GM12865 (cell line): Measurements from ENCODE around the gene RTEL1.
"Not testable (repeated sequence)": the region's sequence is repeated elsewhere in the genome, so short reads cannot be mapped to it uniquely, and the experiment has no call there.

Experiments used
- DNase-seq: peaks from one replicate; pipeline ENCODE4 v3.0.0; 2010; ENCODE audit warnings: low read depth
- H3K4me3 ChIP-seq: 2 replicates; pipeline ENCODE4 v1.5.1; 2011; ENCODE audit warnings: mild to moderate bottlenecking, low read depth, low read length, control low read depth
- TF ChIP-seq, protein P1 (sequence below): IDR thresholded peaks from 2 replicates; pipeline ENCODE4 v1.5.1; 2011; ENCODE audit warnings: low read length, control low read depth, low read depth, inconsistent platforms; ENCODE audit not compliant: insufficient read depth; ENCODE audit errors: missing control alignments

Gene RTEL1

DNA sequence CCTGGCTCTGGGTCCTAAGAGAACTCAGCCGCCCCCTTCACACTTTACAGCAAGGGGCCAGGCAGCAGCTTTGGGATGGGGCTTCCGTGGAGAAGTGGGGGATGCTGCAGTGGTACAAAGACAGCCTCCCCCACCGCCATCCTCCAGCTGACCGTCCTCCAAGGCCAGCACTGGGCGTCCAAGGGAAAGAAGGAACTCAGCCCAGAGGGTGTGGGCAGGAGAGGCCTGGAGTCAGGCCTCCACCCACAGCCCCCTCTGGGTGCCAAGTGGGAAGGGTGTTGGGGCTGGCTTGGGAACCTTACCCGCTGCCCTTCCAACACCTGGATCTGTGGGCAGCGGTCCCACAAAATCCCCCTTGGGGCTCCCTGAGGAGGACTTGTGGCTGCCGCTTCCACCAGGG lies 18.0 kb upstream of the RTEL1 start:
- H3K4me3 ChIP-seq, result no peak overlapping the region; the same call in 1 of the 2 replicates
- TF ChIP-seq, protein P1, sequence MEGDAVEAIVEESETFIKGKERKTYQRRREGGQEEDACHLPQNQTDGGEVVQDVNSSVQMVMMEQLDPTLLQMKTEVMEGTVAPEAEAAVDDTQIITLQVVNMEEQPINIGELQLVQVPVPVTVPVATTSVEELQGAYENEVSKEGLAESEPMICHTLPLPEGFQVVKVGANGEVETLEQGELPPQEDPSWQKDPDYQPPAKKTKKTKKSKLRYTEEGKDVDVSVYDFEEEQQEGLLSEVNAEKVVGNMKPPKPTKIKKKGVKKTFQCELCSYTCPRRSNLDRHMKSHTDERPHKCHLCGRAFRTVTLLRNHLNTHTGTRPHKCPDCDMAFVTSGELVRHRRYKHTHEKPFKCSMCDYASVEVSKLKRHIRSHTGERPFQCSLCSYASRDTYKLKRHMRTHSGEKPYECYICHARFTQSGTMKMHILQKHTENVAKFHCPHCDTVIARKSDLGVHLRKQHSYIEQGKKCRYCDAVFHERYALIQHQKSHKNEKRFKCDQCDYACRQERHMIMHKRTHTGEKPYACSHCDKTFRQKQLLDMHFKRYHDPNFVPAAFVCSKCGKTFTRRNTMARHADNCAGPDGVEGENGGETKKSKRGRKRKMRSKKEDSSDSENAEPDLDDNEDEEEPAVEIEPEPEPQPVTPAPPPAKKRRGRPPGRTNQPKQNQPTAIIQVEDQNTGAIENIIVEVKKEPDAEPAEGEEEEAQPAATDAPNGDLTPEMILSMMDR, result no peak
- no peak for DNase-seq

DNA sequence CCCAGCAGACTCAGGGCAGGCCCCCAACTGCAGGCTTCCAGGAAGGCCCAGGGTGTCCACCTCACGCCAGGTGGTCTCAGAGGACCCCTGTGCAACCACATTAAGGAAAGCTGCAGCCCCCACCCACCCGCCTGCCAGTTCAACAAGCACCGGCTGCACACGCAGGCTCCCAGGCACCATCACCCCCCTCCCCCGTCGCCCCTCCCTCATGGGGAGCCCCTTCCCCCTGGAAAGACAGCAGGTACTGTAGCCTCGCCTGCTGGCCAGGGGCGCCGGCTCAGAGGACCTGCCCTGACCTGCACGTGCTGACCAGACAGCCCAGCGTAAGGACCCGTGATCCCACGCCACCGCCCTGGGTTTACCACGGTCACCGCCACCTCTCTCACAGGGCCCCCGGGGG lies 17.4 kb upstream of the RTEL1 start:
- not testable (repeated sequence) for DNase-seq
- peak overlapping the region; percentile 51 for H3K4me3 ChIP-seq

DNA sequence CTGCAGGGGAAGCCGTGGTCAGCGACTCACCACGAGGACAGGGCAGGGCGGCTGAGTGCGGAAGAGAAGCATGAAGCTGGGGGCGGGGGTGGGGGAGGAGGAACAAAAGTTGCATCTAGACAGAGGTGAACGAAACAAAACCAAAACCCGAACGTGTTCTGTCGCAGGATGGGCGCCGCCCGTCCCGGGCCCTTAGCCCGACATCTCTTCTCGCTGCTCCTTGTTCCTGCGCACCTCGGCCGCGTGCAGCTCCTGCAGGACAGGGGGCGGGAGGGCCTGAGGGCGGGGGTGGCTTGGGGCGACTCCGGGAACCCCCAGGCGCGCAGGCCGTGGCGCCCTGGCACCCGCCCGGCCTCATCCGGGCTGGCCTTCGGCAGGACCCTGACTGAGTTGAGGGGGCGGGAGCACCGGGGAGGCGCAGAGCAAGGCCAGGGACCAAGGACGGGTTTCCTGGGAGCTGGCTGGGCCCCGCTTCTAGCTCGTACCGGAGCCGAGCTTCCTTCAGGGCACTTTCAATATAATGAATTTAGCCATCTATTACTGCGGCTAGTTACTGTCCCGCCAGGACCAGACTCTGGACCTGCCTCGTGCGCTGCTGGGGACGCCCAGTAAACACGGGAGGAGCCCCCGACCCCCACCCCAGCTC lies 16.8 kb upstream of the RTEL1 start:
- peak; percentile 74 for DNase-seq
- H3K4me3 ChIP-seq, result peak overlapping the region; percentile 97
- TF ChIP-seq, protein P1, result no peak

DNA sequence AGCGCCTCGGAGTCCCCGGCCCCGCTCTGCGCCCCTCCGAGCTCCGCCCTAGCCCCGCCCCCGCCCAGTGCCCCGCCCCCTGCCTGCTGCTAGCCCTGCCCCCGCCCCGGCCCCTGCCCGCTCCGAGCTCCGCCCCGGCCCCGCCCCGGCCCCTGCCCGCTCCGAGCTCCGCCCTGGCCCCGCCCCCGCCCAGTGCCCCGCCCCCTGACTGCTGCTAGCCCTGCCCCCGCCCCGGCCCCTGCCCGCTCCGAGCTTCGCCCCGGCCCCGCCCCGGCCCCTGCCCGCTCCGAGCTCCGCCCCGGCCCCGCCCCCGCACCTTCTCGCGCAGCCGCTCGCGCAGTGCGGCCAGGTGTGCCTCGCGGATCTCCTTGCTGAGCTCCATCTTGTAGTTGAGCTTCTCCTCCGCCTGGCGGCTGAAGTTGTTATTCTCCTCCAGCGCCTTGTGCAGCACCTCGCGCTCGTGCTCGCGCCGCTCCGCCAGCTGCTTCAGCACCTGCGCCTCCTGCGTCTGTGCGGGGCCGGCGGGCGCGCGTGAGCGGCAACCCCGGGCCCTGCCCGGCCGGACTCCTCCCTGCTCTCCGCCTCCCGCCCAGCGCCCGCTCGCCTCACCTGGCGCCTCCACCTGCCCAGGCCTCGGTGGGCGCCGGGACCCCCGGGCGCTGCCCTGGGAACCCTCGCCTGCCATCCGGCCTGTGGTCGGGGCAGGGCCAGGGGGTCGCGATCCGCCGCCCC lies 16.2 kb upstream of the RTEL1 start:
- TF ChIP-seq, protein P1, result peak; percentile 43
- H3K4me3 ChIP-seq, result peak overlapping the region; percentile 97
- peak; percentile 98 for DNase-seq

DNA sequence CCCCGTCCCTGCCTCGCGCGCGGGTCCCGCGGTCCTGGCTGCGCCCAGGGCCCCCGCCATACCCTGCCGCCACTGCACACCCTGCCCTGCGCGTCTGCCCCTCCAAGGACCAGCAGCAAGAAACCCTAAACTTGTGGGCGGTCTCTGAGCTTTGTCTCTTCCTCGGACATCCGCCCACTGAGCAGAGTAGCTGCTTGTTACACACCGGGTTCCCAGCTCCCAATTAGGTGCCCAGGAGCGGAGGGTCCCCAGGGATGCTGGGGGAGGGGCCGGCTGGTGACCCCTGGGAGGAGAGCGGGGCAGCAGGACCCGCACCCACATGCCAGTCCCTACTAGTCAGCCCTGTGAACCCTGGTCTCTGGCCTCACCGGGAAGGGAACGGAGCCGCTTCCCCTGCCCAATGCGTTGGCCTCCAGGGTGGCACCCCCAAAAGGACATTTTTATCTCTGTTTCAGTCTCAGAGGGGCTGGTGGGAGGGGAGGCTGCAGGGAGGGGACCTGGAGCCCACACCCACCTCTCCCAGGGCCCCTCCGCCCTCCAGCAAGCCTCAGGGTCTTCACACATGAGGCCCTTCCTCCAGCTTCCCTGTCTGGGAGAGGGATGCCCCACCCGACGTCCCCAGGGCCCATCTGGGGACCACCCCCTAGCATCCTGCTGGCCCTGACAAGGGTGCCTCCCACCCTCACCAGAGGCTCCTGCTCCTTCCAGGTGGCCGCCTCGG lies 15.4 kb upstream of the RTEL1 start:
- peak overlapping the region; percentile 41 for H3K4me3 ChIP-seq
- TF ChIP-seq, protein P1, result no peak
- DNase-seq, result peak; percentile 41

DNA sequence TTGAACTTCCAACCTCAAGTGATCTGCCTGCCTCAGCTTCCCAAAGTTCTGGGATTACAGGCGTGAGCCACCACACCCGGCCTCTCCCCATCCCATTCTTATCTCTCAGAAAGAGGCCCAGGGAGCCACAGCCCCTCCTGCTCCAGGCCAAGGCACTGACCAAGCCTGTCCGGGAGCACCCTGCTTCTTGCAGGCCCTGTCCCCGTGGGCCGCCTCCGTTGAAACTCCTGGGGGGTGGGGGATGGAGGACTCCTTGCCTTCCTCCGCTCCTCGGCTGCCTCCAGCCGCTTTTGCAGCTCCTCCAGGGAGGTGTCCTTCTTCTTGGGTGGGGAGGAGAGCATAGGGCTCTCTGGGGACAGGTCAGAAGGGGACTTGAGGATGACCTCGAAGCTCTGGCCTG lies 14.6 kb upstream of the RTEL1 start:
- TF ChIP-seq, protein P1, result no peak
- no peak overlapping the region for H3K4me3 ChIP-seq
- DNase-seq, result no peak

DNA sequence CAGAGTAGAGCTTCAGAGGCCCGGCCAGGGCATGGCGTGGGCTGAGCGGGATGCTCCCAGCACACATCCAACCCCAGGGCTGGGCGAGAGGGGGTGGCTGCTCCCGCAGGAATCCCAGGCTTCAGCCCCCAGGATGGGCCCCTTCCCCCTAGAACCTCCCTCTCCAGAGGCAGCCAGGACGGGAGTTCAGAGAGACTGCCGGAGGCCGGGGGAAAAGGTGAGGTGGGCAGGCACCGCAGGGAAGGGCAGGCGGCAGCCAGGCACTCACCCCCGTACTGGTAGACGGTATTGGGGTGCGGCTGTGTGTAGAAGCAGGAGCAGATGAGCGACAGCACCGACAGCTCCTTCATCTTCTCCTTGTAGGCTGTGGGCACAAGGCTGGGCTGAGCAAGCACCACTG lies 14.2 kb upstream of the RTEL1 start:
- no peak for DNase-seq
- H3K4me3 ChIP-seq, result no peak overlapping the region
- TF ChIP-seq, protein P1, result no peak
